Uterus (tissue), 4 donors: Measurements from ENCODE around the gene ITPR2. TPM values are rescaled to one million over a fixed set of nuclear protein-coding genes. Genes with fewer than 3 reads are reported as not detected.

ENCODE experiments used
- DNase-seq, 2 donors: peaks; one replicate each; pipeline ENCODE4 v3.0.0-alpha.2; 2019 to 2020
- H3K27ac ChIP-seq, 2 donors: fragments of 200-600 bp; sonication (generic); 1 replicate in 1 of 2; 2 replicates in 1 of 2; pipeline ENCODE4 v1.5.1; 2016 to 2018
- H3K27me3 ChIP-seq, 2 donors: fragments of 200-600 bp; sonication (generic); one replicate each; pipeline ENCODE4 v1.5.1; 2018 to 2019; ENCODE audit warnings: control low read depth in 1 of 2
- H3K36me3 ChIP-seq, 2 donors: fragments of 200-600 bp; sonication (generic); one replicate each; pipeline ENCODE4 v1.5.1; 2019; ENCODE audit warnings: control low read depth in 1 of 2
- H3K4me1 ChIP-seq, 2 donors: fragments of 200-600 bp; sonication (generic); one replicate each; pipeline ENCODE4 v1.5.1; 2018 to 2019; ENCODE audit warnings: control low read depth in 1 of 2
- H3K4me3 ChIP-seq, 2 donors: fragments of 200-600 bp; sonication (generic); 1 replicate in 1 of 2; 2 replicates in 1 of 2; pipeline ENCODE4 v1.5.1; 2018 to 2019; ENCODE audit warnings: mild to moderate bottlenecking in 1 of 2
- H3K9me3 ChIP-seq, 2 donors: fragments of 200-600 bp; sonication (generic); one replicate each; pipeline ENCODE4 v1.5.1; 2019; ENCODE audit warnings: control low read depth in 1 of 2
- POLR2A ChIP-seq, 2 donors: fragments of 450-650 bp; IDR thresholded peaks; one replicate each; pipeline ENCODE4 v1.6.1; 2016; ENCODE audit warnings: antibody characterized with exemption in 2 of 2, mild to moderate bottlenecking in 1 of 2, moderate library complexity in 1 of 2
- intact Hi-C: fragments of 100-400 bp; cut with DNase I; formaldehyde crosslinking; loops from one replicate; pipeline ENCODE4 v1.15.1; 2023; ENCODE audit warnings: low total_unique reads
- total RNA-seq, 4 donors: library from RNA; depleted of rRNA in 3 of 4; stranded (reverse); fragments of >200 nt in 3 of 4; gene quantifications; one replicate each; pipeline versions ENCODE4 v1.1.0 to v1.2.4, GENCODE V29; 2014 to 2023
- TF ChIP-seq, protein P1 (sequence below), 4 experiments: fragments of 200-600 bp in 2 of 4; fragments of 450-650 bp in 2 of 4; sonication (generic) in 2 of 4; IDR thresholded peaks; one replicate each; pipeline ENCODE4 v1.5.1; 2016 to 2019; ENCODE audit warnings: antibody characterized with exemption in 4 of 4, mild to moderate bottlenecking in 2 of 4, moderate library complexity in 1 of 4
- donor health status: DM: yes; HTN: yes; CAD: no.

Gene ITPR2
- total RNA-seq, 4 donors from 2014 or later, result 53.5 to 271 (median 60.4) TPM

DNA sequence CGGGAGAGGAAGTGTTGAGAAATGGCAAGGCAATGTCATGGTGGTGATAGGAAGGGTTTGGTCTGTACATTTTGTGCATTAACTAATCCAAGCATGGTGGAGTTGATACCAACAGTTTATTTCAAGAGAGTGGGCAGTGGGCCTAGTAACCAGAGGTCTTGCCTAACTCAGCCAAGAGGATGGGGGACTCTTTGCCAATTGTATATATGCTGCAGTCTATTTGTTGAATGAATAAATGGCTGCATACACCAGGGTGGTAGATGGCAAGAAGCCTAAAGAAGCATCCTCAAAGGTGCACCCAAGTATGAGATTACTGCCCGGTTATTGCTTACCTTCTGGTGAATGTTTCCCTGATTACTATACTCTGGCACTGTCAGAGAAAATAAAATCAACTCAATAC lies 295.9 kb downstream of the ITPR2 start:
- TF ChIP-seq, protein P1, sequence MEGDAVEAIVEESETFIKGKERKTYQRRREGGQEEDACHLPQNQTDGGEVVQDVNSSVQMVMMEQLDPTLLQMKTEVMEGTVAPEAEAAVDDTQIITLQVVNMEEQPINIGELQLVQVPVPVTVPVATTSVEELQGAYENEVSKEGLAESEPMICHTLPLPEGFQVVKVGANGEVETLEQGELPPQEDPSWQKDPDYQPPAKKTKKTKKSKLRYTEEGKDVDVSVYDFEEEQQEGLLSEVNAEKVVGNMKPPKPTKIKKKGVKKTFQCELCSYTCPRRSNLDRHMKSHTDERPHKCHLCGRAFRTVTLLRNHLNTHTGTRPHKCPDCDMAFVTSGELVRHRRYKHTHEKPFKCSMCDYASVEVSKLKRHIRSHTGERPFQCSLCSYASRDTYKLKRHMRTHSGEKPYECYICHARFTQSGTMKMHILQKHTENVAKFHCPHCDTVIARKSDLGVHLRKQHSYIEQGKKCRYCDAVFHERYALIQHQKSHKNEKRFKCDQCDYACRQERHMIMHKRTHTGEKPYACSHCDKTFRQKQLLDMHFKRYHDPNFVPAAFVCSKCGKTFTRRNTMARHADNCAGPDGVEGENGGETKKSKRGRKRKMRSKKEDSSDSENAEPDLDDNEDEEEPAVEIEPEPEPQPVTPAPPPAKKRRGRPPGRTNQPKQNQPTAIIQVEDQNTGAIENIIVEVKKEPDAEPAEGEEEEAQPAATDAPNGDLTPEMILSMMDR (IDR thresholded peaks at IDR 0.05), result no peak
- no peak for TF ChIP-seq POLR2A (IDR thresholded peaks at IDR 0.05)
- intact Hi-C loops, result no loop called here
- H3K9me3 ChIP-seq, result no peaks in the 10 kb centered on the region
- H3K27me3 ChIP-seq, result no peaks in the 10 kb centered on the region
- H3K27ac ChIP-seq, result no peak overlapping the region
- no peaks in the 10 kb centered on the region for H3K4me1 ChIP-seq
- no peak for DNase-seq
- no peaks in the 10 kb centered on the region for H3K36me3 ChIP-seq
- no peak overlapping the region for H3K4me3 ChIP-seq

GRCh38 chr12:26535826-26536225 lies 297.2 kb downstream of the ITPR2 start:
- Histone ChIP-seq H3K27ac (no peak overlapping the region), H3K4me3 (no peak overlapping the region), H3K27me3 (no peaks in the 10 kb centered on the region), H3K9me3 (no peaks in the 10 kb centered on the region), H3K4me1 (no peaks in the 10 kb centered on the region), H3K36me3 (no peaks in the 10 kb centered on the region)
- DNase-seq, result no peak
- intact Hi-C loops, result no loop called here
- TF ChIP-seq, protein P1 (IDR thresholded peaks at IDR 0.05), result no peak
- TF ChIP-seq POLR2A (IDR thresholded peaks at IDR 0.05), result no peak

- H3K27ac ChIP-seq, result no peak overlapping the region
- TF ChIP-seq, protein P1 (IDR thresholded peaks at IDR 0.05), result no peak
- no peak for TF ChIP-seq POLR2A (IDR thresholded peaks at IDR 0.05)
- H3K9me3 ChIP-seq, result no peaks in the 10 kb centered on the region
- no peak for DNase-seq
- no peak overlapping the region for H3K4me3 ChIP-seq
- no peaks in the 10 kb centered on the region for H3K27me3 ChIP-seq
- intact Hi-C loops, result no loop called here
- H3K36me3 ChIP-seq, result no peaks in the 10 kb centered on the region
- H3K4me1 ChIP-seq, result no peaks in the 10 kb centered on the region
Measured at GRCh38 chr12:26534071-26534470, 298.9 kb downstream of the ITPR2 start.

GRCh38 chr12:26533211-26533610 lies 299.8 kb downstream of the ITPR2 start:
- Histone ChIP-seq H3K4me1 (no peaks in the 10 kb centered on the region), H3K36me3 (no peaks in the 10 kb centered on the region), H3K9me3 (no peaks in the 10 kb centered on the region), H3K27me3 (no peaks in the 10 kb centered on the region), H3K27ac (no peak overlapping the region), H3K4me3 (no peak overlapping the region)
- no peak for DNase-seq
- intact Hi-C loops, result no loop called here
- TF ChIP-seq, protein P1 (IDR thresholded peaks at IDR 0.05), result no peak

DNA sequence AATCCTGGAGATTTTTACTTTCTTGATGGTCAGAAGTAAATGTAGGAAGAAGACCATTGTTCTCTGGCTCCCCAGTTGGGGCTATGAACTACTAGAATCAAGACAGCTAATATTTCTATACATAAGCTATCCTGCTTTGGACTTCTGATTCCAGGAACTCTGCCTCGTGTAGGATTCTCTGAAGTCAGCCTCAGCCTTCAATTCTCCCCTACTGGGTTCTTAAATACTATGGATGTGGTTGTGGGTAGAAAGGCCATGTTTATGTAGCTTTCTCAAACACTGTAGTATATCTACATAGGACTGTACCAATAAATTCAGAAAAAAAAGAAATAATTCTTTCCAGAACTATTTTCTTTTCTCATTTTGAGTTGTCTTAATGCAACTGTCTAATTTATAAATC lies 302.5 kb downstream of the ITPR2 start:
- H3K27me3 ChIP-seq, result no peaks in the 10 kb centered on the region
- TF ChIP-seq, protein P1 (IDR thresholded peaks at IDR 0.05), result no peak
- TF ChIP-seq POLR2A (IDR thresholded peaks at IDR 0.05), result no peak
- intact Hi-C loops, result no loop called here

More for the DNA sequence above, 302.5 kb downstream of the ITPR2 start:
- peaks cover 0 to 7% of the 10 kb centered on the region in 2 donors for H3K9me3 ChIP-seq
- H3K27ac ChIP-seq, result no peak overlapping the region
- DNase-seq, result no peak
- H3K4me1 ChIP-seq, result no peaks in the 10 kb centered on the region
- no peaks in the 10 kb centered on the region for H3K36me3 ChIP-seq
- no peak overlapping the region for H3K4me3 ChIP-seq
